SH-SY5Y (cell line): ENCODE results near the gene NUP50.

Source experiments
- GATA2 ChIP-seq: IDR thresholded peaks from 2 replicates; pipeline ENCODE4 v1.6.1; 2011; ENCODE audit warnings: mild to moderate bottlenecking, low read depth, low read length
- GATA3 ChIP-seq: IDR thresholded peaks from 2 replicates; pipeline ENCODE4 v1.6.1; 2011; ENCODE audit warnings: low read depth, mild to moderate bottlenecking, low read length, moderate library complexity

DNA sequence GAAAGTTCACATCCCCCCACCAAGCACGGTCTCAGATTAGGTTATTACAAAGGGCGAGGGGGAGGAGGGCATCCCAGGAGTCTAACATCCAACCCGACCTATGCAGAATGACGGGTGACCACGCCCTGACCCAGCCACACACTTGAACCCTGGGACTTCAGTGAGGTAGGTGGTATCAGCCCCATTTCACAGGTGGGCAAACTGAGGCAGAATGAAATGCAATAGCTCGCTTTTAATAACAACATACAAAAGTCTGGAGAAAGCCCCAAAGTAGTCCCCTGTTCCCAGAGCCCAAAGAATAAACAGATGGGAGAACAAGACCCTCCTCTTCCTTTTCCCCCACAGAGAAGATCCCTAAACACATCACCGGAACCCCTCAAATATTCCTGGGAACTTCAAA, 31.9 kb downstream of the NUP50 start:
- no peak for TF ChIP-seq GATA2
- no peak for TF ChIP-seq GATA3
